Upper lobe of left lung (tissue), 4 donors: ENCODE results near the gene PIK3CD.

ENCODE experiments used
- EP300 ChIP-seq, 4 donors: sonication (generic); formaldehyde crosslinking; IDR thresholded peaks; one replicate each; pipeline ENCODE4 v1.5.1; 2017; ENCODE audit warnings: antibody characterized with exemption in 4 of 4, control low read depth in 2 of 4
- POLR2A ChIP-seq, 4 donors: fragments of 450-650 bp; IDR thresholded peaks; one replicate each; pipeline ENCODE4 v1.5.1; 2016 to 2017; ENCODE audit warnings: antibody characterized with exemption in 4 of 4, mild to moderate bottlenecking in 2 of 4
- POLR2AphosphoS5 ChIP-seq, 2 donors: sonication (generic); formaldehyde crosslinking; IDR thresholded peaks; one replicate each; pipeline ENCODE4 v1.5.1; 2017; ENCODE audit warnings: antibody characterized with exemption in 2 of 2
- TF ChIP-seq, protein P1 (sequence below), 6 experiments: fragments of 450-650 bp in 4 of 6; fragments of 200-600 bp in 2 of 6; sonication (generic) in 2 of 6; IDR thresholded peaks; one replicate each; pipeline ENCODE4 v1.5.1; 2016 to 2019; ENCODE audit warnings: antibody characterized with exemption in 6 of 6

GRCh38 chr1:9720785-9721605, 69.5 kb downstream of the PIK3CD start:
- TF ChIP-seq, protein P1, sequence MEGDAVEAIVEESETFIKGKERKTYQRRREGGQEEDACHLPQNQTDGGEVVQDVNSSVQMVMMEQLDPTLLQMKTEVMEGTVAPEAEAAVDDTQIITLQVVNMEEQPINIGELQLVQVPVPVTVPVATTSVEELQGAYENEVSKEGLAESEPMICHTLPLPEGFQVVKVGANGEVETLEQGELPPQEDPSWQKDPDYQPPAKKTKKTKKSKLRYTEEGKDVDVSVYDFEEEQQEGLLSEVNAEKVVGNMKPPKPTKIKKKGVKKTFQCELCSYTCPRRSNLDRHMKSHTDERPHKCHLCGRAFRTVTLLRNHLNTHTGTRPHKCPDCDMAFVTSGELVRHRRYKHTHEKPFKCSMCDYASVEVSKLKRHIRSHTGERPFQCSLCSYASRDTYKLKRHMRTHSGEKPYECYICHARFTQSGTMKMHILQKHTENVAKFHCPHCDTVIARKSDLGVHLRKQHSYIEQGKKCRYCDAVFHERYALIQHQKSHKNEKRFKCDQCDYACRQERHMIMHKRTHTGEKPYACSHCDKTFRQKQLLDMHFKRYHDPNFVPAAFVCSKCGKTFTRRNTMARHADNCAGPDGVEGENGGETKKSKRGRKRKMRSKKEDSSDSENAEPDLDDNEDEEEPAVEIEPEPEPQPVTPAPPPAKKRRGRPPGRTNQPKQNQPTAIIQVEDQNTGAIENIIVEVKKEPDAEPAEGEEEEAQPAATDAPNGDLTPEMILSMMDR (IDR thresholded peaks at IDR 0.05), result no peak
- TF ChIP-seq POLR2A (IDR thresholded peaks at IDR 0.05), result no peak
- TF ChIP-seq EP300 (IDR thresholded peaks at IDR 0.05), result no peak
- no peak for TF ChIP-seq POLR2AphosphoS5 (IDR thresholded peaks at IDR 0.05)
